ENCODE results near the gene PARD3.

Gene PARD3

DNA sequence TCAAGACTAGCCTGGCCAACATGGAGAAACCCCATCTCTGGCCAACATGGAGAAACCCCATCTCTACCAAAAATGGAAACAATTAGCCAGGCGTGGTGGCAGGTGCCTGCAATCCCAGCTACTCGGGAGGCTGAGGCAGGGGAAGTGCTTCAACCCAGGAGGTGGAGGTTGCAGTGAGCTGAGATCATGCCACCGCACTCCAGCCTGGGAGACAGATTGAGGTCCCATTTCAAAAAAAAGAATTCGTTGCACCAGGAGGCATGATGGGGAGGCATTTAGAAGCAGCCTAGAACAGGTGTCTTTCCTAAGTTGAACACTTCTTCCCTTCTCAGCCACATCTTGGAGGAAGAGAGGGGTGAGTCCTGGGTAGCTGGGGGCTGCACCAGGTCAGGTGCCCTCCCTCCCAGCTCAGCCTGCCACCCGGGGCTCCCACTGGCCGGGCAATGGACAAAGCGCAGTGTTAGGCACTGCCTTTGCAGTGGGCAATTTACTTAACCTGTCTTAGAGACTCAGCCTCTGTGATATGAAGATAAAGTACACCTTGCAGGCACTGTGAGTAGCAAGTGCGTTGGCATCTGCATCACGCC, 726.8 kb downstream of the PARD3 start:
- H3K27me3 ChIP-seq (ENCODE audit: low read depth, low read length): no peaks in the 10 kb centered on the region
- H3K36me3 ChIP-seq (ENCODE audit: control insufficient read depth in 1 of 2, insufficient read depth in 2 of 2, low read length in 2 of 2): no peaks in the 10 kb centered on the region
- no peaks in the 10 kb centered on the region for H3K4me1 ChIP-seq (ENCODE audit: control insufficient read depth in 1 of 2, insufficient read depth in 2 of 2, low read length in 2 of 2)
- no peak overlapping the region for H3K27ac ChIP-seq (ENCODE audit: low read length)
- H3K9me3 ChIP-seq (ENCODE audit: control insufficient read depth in 1 of 2, low read length in 2 of 2): peaks cover 0 to 5% of the 10 kb centered on the region in 2 donors
- H3K4me3 ChIP-seq (ENCODE audit: low read depth in 1 of 2, low read length in 2 of 2): no peak overlapping the region

DNA sequence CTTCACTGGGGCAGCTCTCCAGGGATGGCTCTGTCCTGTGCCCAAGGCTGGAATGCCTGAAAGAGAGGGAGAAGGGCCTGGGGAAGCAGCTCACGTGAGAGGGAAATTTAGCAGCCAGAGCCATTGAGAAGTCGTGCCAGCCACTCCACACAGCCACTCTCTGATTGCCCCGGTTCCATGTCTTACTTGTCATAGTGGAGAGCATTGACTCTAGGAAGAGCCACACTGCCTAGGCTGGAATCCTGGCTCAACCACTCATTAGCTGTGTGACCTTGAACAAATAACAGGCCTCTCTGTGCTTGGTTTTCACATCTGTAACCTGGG, 728.0 kb downstream of the PARD3 start:
- Histone ChIP-seq H3K36me3 (ENCODE audit: control insufficient read depth in 1 of 2, insufficient read depth in 2 of 2, low read length in 2 of 2) (no peaks in the 10 kb centered on the region), H3K27me3 (ENCODE audit: low read depth, low read length) (no peaks in the 10 kb centered on the region), H3K27ac (ENCODE audit: low read length) (no peak overlapping the region), H3K4me3 (ENCODE audit: low read depth in 1 of 2, low read length in 2 of 2) (no peak overlapping the region), H3K4me1 (ENCODE audit: control insufficient read depth in 1 of 2, insufficient read depth in 2 of 2, low read length in 2 of 2) (no peaks in the 10 kb centered on the region), H3K9me3 (ENCODE audit: control insufficient read depth in 1 of 2, low read length in 2 of 2) (peaks cover 0 to 5% of the 10 kb centered on the region in 2 donors)

DNA sequence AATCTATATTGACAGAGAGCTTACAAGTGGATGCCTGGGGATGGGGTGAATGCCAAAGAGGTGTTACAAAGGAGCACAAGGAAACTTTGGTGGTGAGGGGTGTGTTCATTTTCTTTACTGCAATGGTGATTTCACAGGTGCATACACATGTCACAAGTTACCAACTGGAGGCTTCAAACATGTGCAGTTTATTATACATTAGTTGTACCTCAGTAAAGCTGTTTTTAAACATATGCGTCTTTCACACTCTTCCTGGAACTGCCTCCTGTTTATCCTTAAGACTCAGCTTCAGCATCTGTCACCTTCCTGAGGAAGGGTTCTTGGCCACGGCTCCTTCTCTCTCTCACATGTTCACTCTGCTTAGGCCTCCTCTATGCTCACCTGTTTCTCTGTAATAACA, 731.5 kb downstream of the PARD3 start:
- Histone ChIP-seq H3K27ac (ENCODE audit: low read length) (no peak overlapping the region), H3K27me3 (ENCODE audit: low read depth, low read length) (no peaks in the 10 kb centered on the region), H3K4me1 (ENCODE audit: control insufficient read depth in 1 of 2, insufficient read depth in 2 of 2, low read length in 2 of 2) (peaks cover 0 to 6% of the 10 kb centered on the region in 2 donors), H3K9me3 (ENCODE audit: control insufficient read depth in 1 of 2, low read length in 2 of 2) (peaks cover 0 to 5% of the 10 kb centered on the region in 2 donors), H3K4me3 (ENCODE audit: low read depth in 1 of 2, low read length in 2 of 2) (no peak overlapping the region), H3K36me3 (ENCODE audit: control insufficient read depth in 1 of 2, insufficient read depth in 2 of 2, low read length in 2 of 2) (no peaks in the 10 kb centered on the region)

DNA sequence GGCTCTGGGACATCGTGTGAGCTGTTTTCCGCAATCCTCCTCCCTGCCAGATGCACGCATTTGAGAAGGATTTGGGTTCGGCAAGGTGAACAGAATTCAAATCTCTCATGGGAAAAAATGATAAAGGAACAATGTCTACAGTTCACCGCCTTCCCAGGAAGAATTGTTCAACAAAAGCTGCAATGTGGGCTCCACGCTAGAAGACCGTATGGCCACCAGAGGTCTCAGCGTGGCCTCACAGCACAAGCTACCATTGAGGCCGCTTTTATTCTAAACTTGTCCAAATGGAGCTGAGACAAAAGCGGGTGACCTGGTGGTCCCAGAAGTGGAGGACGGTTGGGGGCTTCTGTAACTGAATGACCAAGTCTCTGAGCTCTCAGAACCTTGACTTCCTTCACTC, 733.1 kb downstream of the PARD3 start:
- Histone ChIP-seq H3K9me3 (ENCODE audit: control insufficient read depth in 1 of 2, low read length in 2 of 2) (peaks cover 0 to 5% of the 10 kb centered on the region in 2 donors), H3K27me3 (ENCODE audit: low read depth, low read length) (no peaks in the 10 kb centered on the region), H3K4me3 (ENCODE audit: low read depth in 1 of 2, low read length in 2 of 2) (no peak overlapping the region), H3K36me3 (ENCODE audit: control insufficient read depth in 1 of 2, insufficient read depth in 2 of 2, low read length in 2 of 2) (no peaks in the 10 kb centered on the region), H3K4me1 (ENCODE audit: control insufficient read depth in 1 of 2, insufficient read depth in 2 of 2, low read length in 2 of 2) (peaks cover 0 to 6% of the 10 kb centered on the region in 2 donors), H3K27ac (ENCODE audit: low read length) (no peak overlapping the region)

DNA sequence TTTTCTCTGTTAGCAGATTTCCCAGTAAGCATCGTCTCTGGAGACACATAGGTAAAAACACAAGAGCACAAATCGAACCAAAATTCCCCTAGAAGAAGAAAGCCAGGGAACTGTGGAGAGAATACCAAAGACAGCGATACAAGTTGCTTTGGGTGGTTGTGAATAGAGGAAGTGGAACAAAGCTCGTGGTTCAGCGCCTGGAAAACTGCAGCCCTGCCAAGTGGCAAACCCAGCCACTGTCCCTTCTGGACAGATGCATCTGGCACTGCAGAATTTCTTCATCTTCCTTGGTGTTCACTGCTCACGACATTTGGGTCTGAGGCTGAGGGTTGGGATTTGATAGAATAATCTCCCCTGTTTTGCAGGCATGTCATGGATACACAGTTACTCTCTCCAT, 733.8 kb downstream of the PARD3 start:
- H3K4me3 ChIP-seq (ENCODE audit: low read depth in 1 of 2, low read length in 2 of 2): no peak overlapping the region
- H3K36me3 ChIP-seq (ENCODE audit: control insufficient read depth in 1 of 2, insufficient read depth in 2 of 2, low read length in 2 of 2): no peaks in the 10 kb centered on the region
- peaks cover 4 to 8% of the 10 kb centered on the region in 2 donors for H3K9me3 ChIP-seq (ENCODE audit: control insufficient read depth in 1 of 2, low read length in 2 of 2)
- peaks cover 0 to 6% of the 10 kb centered on the region in 2 donors for H3K4me1 ChIP-seq (ENCODE audit: control insufficient read depth in 1 of 2, insufficient read depth in 2 of 2, low read length in 2 of 2)
- no peak overlapping the region for H3K27ac ChIP-seq (ENCODE audit: low read length)
- H3K27me3 ChIP-seq (ENCODE audit: low read depth, low read length): no peaks in the 10 kb centered on the region

DNA sequence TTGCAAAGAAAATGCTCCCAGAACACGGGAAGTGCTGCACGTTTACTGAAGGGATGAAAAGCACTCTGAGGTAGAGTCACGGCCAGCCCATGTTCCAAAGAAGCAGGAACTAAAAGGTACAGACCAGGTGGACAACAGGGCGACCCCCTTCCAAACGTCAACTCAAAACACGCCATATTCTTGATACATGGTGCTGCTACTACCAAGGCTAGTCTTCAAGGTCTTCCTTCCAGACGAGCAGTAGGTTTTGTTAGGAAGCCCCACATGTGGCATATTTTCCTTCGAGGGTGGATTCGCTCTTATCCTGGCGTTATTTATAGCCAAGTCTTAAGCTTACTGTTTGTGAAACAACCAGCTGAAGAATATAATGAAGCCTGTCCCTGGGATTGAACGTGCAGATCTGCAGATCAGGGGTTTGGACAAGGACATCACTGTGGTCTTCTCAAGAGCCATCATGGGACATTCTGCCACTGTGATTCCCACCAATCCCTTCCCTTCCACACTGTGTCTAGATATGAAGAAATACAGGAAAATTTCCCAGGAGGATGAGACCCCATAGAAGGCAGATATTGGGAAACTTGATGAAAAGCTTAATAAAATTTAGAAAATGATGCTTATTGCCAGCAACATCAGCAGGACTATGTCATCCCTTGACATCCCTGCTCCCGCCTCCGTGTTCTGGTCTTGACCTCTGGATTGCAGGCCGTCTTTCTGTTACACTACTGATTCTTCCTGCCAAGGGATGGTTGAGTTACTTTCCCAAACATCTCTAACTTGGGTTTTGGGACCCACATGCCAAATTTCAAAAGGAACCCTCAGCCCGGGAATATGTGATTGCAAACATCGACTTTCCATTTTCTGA, 734.4 kb downstream of the PARD3 start:
- peaks cover 4 to 8% of the 10 kb centered on the region in 2 donors for H3K9me3 ChIP-seq (ENCODE audit: control insufficient read depth in 1 of 2, low read length in 2 of 2)
- no peaks in the 10 kb centered on the region for H3K27me3 ChIP-seq (ENCODE audit: low read depth, low read length)
- no peak overlapping the region for H3K27ac ChIP-seq (ENCODE audit: low read length)
- no peaks in the 10 kb centered on the region for H3K36me3 ChIP-seq (ENCODE audit: control insufficient read depth in 1 of 2, insufficient read depth in 2 of 2, low read length in 2 of 2)
- no peak overlapping the region for H3K4me3 ChIP-seq (ENCODE audit: low read depth in 1 of 2, low read length in 2 of 2)
- peaks cover 0 to 6% of the 10 kb centered on the region in 2 donors for H3K4me1 ChIP-seq (ENCODE audit: control insufficient read depth in 1 of 2, insufficient read depth in 2 of 2, low read length in 2 of 2)

DNA sequence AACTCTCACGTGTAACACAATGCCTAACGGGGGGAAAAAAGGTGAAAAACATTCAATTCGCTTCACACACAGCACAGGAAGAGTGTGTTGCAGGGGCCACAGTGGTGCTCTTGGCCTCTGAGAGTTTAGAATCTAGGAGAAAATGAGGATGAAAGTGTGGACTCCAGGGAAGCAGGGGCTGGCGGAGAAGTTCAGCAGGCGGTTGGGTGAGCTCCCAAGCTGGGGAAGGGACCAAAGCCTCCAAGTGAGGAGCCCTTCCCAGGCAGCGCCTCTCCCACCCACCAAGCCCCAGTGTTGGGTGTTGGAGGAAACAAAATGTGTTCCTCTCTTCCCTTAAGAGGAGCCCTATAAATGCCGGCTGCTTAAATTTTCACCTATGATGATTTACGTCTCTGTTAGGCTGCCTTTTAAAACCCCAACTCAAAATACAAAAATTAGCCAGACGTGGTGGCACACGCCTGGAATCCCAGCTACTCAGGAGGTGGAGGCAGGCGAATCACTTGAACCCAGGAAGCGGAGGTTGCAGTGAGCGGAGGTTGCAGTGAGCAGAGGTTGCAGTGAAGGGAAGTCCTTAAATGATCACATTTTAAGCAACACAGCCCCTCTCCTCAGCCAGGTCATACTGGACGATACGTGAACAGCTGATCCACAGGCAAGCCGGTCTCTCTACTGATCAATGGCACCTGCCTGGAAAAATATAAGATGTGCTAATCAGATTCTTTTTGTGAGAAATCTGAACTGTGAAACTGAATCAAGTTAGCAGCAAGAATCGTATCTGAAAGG, 735.2 kb downstream of the PARD3 start:
- Histone ChIP-seq H3K27me3 (ENCODE audit: low read depth, low read length) (no peaks in the 10 kb centered on the region), H3K9me3 (ENCODE audit: control insufficient read depth in 1 of 2, low read length in 2 of 2) (peaks cover 4 to 8% of the 10 kb centered on the region in 2 donors), H3K36me3 (ENCODE audit: control insufficient read depth in 1 of 2, insufficient read depth in 2 of 2, low read length in 2 of 2) (no peaks in the 10 kb centered on the region), H3K4me3 (ENCODE audit: low read depth in 1 of 2, low read length in 2 of 2) (no peak overlapping the region), H3K4me1 (ENCODE audit: control insufficient read depth in 1 of 2, insufficient read depth in 2 of 2, low read length in 2 of 2) (peaks cover 0 to 6% of the 10 kb centered on the region in 2 donors), H3K27ac (ENCODE audit: low read length) (no peak overlapping the region)

DNA sequence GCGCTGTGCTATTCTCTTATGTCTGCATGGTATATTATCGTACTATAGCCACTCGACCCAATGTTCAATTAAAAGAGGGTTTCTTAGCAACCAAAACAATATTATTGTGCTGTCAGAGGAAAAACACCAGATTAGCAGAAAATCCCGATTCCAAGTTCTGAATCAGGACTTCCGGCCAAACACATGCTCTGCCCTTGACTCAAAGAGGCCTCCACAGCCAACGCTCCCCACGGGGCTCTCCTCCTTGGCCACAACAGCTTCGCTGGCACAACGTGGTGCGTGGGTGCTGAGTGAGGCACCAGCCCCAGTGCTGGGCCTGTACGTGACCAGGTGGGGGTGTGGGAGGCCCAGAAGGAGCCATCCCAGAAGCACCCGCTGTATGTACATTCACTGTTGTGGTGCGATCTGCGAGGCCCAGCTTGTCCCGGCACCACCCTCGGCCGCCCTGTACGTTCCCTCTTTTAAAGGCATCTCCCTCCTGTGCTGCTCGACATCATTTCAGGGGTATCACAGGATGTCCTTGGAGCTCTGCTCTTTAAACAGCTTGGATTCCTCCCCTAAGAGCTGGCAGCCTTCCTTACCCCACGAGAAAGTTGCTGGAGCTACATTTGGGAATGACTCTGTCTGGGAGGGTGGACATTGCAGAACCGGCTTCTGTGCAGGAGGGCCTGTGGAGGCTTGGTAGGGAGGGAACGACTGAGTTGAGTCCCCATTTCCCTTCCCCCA, 736.2 kb downstream of the PARD3 start:
- H3K27me3 ChIP-seq (ENCODE audit: low read depth, low read length): no peaks in the 10 kb centered on the region
- peak overlapping the region; percentile 12 for H3K27ac ChIP-seq (ENCODE audit: low read length)
- H3K9me3 ChIP-seq (ENCODE audit: control insufficient read depth in 1 of 2, low read length in 2 of 2): peaks cover 4 to 8% of the 10 kb centered on the region in 2 donors
- H3K4me3 ChIP-seq (ENCODE audit: low read depth in 1 of 2, low read length in 2 of 2): no peak overlapping the region
- H3K36me3 ChIP-seq (ENCODE audit: control insufficient read depth in 1 of 2, insufficient read depth in 2 of 2, low read length in 2 of 2): no peaks in the 10 kb centered on the region
- H3K4me1 ChIP-seq (ENCODE audit: control insufficient read depth in 1 of 2, insufficient read depth in 2 of 2, low read length in 2 of 2): peaks cover 0 to 6% of the 10 kb centered on the region in 2 donors

DNA sequence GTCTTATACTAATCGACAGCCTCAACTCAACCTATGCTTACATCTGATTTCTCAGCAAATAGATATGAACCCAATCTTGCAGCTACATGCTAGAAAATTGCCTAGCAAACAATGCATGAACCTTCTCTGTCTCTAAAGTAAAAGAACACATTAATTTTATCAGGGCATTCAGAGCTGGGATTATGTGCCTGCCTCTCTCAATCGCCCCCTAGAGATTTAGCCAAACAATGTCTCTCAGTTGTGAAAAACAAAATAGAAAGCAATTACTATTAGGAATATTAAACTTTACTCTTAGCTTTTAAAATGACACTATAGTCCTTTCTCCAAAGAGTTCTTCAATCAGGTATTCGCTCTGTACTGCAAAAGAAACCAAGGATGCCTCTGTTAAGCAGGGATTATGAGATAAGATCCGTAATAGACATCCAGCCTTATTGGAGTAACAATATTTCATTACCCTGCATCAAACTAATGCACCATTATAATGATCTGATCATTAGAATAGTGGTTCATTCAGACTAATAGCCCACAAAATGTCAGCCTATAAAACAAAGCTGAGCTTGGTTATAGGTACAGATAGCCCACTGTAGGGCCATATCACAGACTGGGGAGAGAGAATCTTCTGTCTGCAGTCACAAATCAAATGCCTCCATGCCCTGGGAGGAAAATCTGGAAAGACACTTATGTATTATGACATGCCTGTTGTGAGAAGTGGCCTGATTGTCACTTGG, 736.9 kb downstream of the PARD3 start:
- no peaks in the 10 kb centered on the region for H3K36me3 ChIP-seq (ENCODE audit: control insufficient read depth in 1 of 2, insufficient read depth in 2 of 2, low read length in 2 of 2)

DNA sequence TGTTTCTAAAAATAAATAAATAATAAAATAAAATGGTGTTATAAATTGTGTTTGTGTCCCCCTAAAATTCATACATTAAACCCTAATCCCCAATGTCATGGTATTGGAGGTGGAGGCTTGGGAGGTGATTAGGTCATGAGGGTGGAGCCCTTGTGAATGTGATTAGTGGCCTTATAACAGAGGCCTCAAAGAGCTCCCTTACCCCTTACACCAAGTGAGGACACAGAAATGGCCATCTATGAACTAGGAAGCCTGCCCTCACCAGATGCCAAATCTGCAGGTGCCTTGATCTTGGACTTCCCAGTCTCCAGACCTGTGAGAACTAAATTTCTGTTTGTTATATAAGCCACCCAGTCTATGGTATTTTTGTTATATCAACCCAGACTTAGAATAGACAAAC, 738.7 kb downstream of the PARD3 start:
- H3K9me3 ChIP-seq (ENCODE audit: control insufficient read depth in 1 of 2, low read length in 2 of 2): peaks cover 3 to 4% of the 10 kb centered on the region in 2 donors
- no peak overlapping the region for H3K4me3 ChIP-seq (ENCODE audit: low read depth in 1 of 2, low read length in 2 of 2)
- H3K36me3 ChIP-seq (ENCODE audit: control insufficient read depth in 1 of 2, insufficient read depth in 2 of 2, low read length in 2 of 2): no peaks in the 10 kb centered on the region
- no peak overlapping the region for H3K27ac ChIP-seq (ENCODE audit: low read length)
- no peaks in the 10 kb centered on the region for H3K27me3 ChIP-seq (ENCODE audit: low read depth, low read length)
- peaks cover 0 to 6% of the 10 kb centered on the region in 2 donors for H3K4me1 ChIP-seq (ENCODE audit: control insufficient read depth in 1 of 2, insufficient read depth in 2 of 2, low read length in 2 of 2)

More for the DNA sequence above, 736.9 kb downstream of the PARD3 start:
- peaks cover 0 to 6% of the 10 kb centered on the region in 2 donors for H3K4me1 ChIP-seq (ENCODE audit: control insufficient read depth in 1 of 2, insufficient read depth in 2 of 2, low read length in 2 of 2)
- H3K27ac ChIP-seq (ENCODE audit: low read length): peak overlapping the region; percentile 12
- no peaks in the 10 kb centered on the region for H3K27me3 ChIP-seq (ENCODE audit: low read depth, low read length)
- H3K9me3 ChIP-seq (ENCODE audit: control insufficient read depth in 1 of 2, low read length in 2 of 2): peaks cover 3 to 4% of the 10 kb centered on the region in 2 donors
- no peak overlapping the region for H3K4me3 ChIP-seq (ENCODE audit: low read depth in 1 of 2, low read length in 2 of 2)

Data from muscle layer of duodenum (tissue), 2 donors.